ENCODE data around the gene FLNC.

Gene FLNC

GRCh38 chr7:128865303-128865702 lies 35.1 kb downstream of the FLNC start:
- DNase-seq (ENCODE audit: low read depth) = no peak

DNA sequence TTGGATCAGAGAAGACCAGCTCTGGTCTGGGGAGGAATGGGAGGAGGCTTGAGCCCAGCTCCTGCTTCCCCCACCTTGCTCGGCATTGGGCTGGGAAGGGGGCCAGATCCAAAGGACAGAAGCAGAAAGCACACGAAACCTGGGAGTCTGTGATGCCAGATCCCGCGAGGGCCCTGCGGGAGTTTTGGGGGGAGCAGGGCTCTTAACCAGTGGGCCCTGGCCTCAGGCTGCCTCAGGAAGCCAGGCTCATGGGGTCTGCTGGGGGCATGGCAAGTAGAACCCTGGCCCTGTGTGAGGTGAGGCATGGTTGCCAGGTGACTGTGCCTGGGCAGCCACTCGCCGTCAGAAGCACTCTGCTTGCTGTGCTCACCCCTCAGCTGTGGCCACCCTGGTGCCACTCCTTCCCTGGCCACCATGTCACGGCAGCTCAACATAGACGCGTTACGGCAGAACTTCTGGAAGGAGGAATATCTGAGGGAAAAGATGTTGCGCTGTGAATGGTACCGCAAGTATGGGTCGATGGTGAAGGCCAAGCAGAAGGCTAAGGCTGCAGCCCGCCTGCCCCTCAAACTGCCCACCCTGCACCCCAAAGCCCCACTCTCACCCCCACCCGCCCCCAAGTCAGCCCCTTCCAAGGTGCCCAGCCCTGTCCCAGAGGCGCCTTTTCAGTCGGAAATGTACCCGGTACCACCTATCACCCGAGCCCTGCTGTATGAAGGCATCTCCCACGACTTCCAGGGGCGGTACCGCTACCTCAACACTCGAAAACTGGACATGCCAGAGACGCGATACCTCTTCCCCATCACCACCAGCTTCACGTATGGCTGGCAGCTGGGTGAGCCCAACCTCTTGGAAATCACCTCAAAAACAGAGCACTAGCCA lies 36.0 kb downstream of the FLNC start:
- DNase-seq (ENCODE audit: low read depth) = no peak

DNA sequence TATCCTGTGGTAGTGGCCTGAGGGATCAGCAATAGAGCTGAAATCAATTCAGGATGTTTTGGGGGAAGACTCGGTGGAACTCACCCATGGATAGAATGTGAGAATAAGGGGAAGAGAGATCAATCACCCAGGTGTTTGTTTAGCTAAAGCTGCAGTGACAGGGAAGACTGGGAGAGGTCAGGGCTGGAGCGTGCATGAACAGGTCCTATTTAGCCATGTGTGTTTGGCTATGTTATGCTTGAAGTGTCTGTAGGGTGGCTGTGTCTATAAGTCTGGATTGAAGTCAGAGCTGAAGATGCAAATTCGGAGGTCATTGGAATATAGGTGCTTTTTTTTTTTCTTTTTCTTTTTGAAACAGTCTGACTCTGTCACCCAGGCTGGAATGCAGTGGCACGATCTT lies 37.0 kb downstream of the FLNC start:
- DNase-seq (ENCODE audit: low read depth) = no peak

- no peak for DNase-seq (ENCODE audit: low read depth)
These were observed 37.8 kb downstream of the FLNC start for GRCh38 chr7:128867842-128868623.

DNA sequence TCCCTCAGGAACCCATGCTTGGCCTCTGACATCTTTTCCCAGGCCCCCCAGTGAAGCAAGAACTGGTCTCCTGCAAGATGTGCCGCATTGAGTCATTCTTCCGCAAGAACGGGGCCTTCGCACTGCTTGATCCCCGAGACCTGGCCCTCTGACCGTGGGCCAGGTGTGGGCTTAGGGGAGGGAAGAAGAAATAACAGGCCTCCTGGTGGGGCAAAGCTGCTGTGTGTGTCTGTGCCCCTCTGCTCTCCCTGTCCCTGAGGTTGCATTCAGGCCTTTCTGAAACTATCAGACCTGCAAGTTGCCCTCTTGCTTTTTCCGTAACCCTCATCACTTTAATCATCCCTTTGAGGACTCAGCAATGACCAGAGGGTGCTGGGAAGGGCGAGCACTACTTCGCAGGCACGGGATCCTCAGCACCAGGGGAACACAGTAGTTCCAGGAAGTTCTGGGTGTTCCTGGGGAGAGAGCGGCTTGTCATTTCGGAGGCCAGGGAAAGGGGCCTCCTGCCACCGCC lies 38.5 kb downstream of the FLNC start:
- no peak for DNase-seq (ENCODE audit: low read depth)

GRCh38 chr7:128869138-128869943 lies 39.1 kb downstream of the FLNC start:
- no peak for DNase-seq (ENCODE audit: low read depth)

DNA sequence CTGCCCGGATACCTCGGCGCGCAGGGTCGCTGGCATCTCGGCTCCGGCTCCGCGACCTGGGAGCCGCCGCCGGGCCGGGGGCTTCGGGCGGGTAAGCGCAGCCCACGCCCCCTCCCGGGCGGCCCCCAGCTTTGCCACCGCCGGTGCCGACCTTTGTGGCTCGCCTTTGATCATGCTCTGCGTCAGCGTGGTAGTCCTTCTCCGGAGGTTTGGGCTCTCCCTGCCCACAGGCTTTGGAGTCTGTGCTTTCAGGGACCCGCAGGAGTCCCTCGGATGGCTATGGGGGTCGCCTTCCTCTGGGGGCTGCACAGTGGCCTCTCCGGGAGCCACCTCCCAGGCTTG lies 39.7 kb downstream of the FLNC start:
- no peak for DNase-seq (ENCODE audit: low read depth)

- DNase-seq (ENCODE audit: low read depth) = no peak
These were observed 40.8 kb downstream of the FLNC start for GRCh38 chr7:128871050-128871449.

- no peak for DNase-seq (ENCODE audit: low read depth)
These were observed 42.2 kb downstream of the FLNC start for GRCh38 chr7:128872394-128872824.

GRCh38 chr7:128873234-128873633 lies 43.0 kb downstream of the FLNC start:
- no peak for DNase-seq (ENCODE audit: low read depth)

GRCh38 chr7:128874140-128875031 lies 44.2 kb downstream of the FLNC start:
- no peak for DNase-seq (ENCODE audit: low read depth)

- no peak for DNase-seq (ENCODE audit: low read depth)
These were observed 45.3 kb downstream of the FLNC start for GRCh38 chr7:128875523-128875948.

- DNase-seq (ENCODE audit: low read depth) = no peak
These were observed 45.9 kb downstream of the FLNC start for GRCh38 chr7:128876127-128876526.

GRCh38 chr7:128876586-128876977 lies 46.4 kb downstream of the FLNC start:
- no peak for DNase-seq (ENCODE audit: low read depth)

DNA sequence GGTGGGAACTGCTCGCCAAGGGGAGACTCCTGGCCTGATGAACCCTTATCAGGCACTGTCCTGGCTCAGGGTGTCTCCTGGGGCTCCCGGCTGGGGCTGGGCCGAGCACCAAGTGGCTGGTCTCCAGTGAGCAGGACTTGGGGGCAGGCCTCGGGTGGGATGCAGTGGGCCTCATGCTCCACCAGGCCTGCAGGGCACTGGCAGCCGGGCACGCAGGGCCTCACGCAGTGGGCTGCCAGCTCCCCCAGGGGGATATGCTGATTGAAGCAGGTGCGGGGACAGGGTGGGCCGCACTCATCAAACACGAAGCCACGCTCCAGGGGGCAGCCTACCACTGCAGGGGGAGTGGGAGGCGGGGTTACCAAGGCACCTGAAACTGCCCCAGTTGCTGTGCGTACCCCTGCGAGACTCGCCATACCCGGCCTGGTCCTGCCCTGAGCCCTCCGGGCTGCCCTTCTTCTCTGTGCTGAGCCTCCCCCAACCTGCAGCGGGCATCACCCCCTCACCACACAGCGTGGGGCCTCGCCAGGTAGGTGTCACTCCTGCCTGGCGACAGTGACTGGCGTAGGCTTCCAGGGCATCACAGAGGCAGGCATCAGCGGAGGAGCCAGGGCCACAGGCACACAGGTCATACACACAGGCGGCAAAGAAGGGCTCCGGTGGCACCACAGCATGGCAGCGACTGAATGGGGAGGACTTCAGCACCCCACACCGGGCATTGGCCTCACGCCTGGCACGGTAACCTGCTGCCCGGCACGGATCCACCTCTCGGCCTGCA lies 47.0 kb downstream of the FLNC start:
- DNase-seq (ENCODE audit: low read depth) = no peak

DNA sequence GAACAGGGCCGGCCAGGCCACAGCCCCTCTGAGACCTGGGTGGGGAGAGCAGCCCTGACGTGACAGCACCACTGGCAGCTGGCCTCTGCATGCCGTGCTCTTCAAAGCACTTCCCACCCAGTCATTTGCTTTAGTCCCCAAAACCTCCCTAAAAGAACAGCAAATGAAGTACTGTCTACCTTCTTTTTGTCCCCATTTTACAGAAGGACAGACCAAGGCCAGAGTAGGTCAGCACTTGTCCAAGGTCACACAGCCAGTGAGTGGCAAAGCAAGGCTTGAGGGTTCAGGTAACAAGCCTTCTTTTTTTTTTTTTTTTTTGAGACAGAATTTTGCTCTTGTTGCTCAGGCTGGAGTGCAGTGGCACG lies 47.5 kb downstream of the FLNC start:
- no peak for DNase-seq (ENCODE audit: low read depth)

DNA sequence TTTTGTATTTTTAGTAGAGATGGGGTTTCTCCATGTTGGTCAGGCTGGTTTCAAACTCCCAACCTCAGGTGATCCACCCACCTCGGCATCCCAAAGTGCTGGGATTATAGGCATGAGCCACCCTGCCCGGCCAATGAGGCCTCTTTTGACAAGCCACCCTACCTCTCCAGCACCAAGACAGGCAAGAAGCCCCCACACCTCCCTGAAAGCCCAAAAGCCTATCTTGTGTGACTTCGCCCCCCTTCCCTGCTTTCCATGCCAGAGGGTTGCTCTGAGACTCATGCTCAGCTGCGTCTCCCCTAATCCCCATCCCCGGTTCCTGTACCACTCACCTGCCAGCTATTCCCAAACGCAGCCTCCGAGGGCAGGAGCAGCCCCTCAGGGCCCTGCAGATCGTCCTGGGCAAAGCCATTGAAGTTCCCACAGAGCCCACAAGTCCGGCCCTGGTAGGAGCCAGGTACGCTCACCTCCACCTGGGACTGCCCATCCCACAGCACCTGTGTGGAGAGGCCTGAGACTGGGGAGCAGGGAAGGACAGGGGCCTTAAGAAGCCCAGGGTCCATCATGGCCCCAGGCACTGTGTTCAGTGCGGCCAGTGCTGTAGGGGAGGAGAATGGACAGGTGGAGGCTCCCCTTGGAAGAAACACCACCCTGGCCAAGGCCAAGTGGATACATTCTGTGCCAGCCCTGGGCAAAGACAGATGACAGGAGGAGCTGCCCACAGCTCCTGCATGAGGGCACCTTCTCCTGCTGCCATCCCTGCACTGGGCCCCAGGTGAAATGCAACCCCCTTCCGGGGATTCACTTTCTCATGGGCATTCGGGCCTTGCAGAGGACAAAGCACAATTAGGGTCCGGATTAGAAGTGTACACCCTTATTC lies 48.3 kb downstream of the FLNC start:
- no peak for DNase-seq (ENCODE audit: low read depth)

- no peak for DNase-seq (ENCODE audit: low read depth)
These were observed 49.3 kb downstream of the FLNC start for GRCh38 chr7:128879461-128879938.
